Stimulated activated memory B cell treated with anti-CD40 and anti-IgM and Interleukin-4, amounts not matched to agents 10 μg/mL and 1 μg/mL and 100 μg/mL, for 72 hours (primary cell): ENCODE data around the gene ACSL1.

Experiments
- ATAC-seq: fragments of 150-1000 bp; cut with Tn5 transposase; 2 replicates; pipeline ENCODE4 v1.10.0; 2021
- H3K27ac Mint-ChIP-seq: one replicate; pipeline ENCODE4 v1.8.0; 2022; ENCODE audit warnings: mild to moderate bottlenecking, mixed read lengths
- H3K27me3 Mint-ChIP-seq: one replicate; pipeline ENCODE4 v1.8.0; 2022; ENCODE audit warnings: mixed read lengths
- H3K36me3 Mint-ChIP-seq: one replicate; pipeline ENCODE4 v1.8.0; 2022; ENCODE audit warnings: mixed read lengths
- H3K4me1 Mint-ChIP-seq: one replicate; pipeline ENCODE4 v1.8.0; 2022; ENCODE audit warnings: mixed read lengths
- H3K4me3 Mint-ChIP-seq: one replicate; pipeline ENCODE4 v1.8.0; 2022; ENCODE audit warnings: mild to moderate bottlenecking, moderate library complexity, mixed read lengths
- H3K9me3 Mint-ChIP-seq: one replicate; pipeline ENCODE4 v1.8.0; 2022; ENCODE audit warnings: mixed read lengths

Gene ACSL1

GRCh38 chr4:184825896-184826690 is at the start of gene ACSL1:
TSS of gene ACSL1 (minus strand) at chr4:184825968. CDS start at chr4:184803514, 22,454 bp downstream.
- H3K27ac Mint-ChIP-seq = peak within 1 kb of the TSS; percentile 94
- H3K4me3 Mint-ChIP-seq = peak within 1 kb of the TSS; percentile 93
- ATAC-seq = peak; percentile 85
- no peaks in the 10 kb centered on the region for H3K9me3 Mint-ChIP-seq
- H3K36me3 Mint-ChIP-seq = peaks cover 10% of the 10 kb centered on the region
- no peaks in the 10 kb centered on the region for H3K27me3 Mint-ChIP-seq
- peaks cover 43% of the 10 kb centered on the region for H3K4me1 Mint-ChIP-seq

GRCh38 chr4:184873054-184873453 is 47.3 kb upstream of the ACSL1 start:
- no peaks in the 10 kb centered on the region for H3K36me3 Mint-ChIP-seq
- H3K9me3 Mint-ChIP-seq = no peaks in the 10 kb centered on the region
- H3K4me1 Mint-ChIP-seq = no peaks in the 10 kb centered on the region
- no peak overlapping the region for H3K4me3 Mint-ChIP-seq
- no peak overlapping the region for H3K27ac Mint-ChIP-seq
- H3K27me3 Mint-ChIP-seq = no peaks in the 10 kb centered on the region
- ATAC-seq = no peak

GRCh38 chr4:184870718-184871117 is 45.0 kb upstream of the ACSL1 start:
- ATAC-seq = no peak
- Mint-ChIP-seq H3K4me1 (no peaks in the 10 kb centered on the region), H3K27me3 (no peaks in the 10 kb centered on the region), H3K36me3 (no peaks in the 10 kb centered on the region), H3K27ac (no peak overlapping the region), H3K4me3 (no peak overlapping the region), H3K9me3 (no peaks in the 10 kb centered on the region)

GRCh38 chr4:184868623-184869022 is 42.9 kb upstream of the ACSL1 start:
- Mint-ChIP-seq H3K4me1 (peaks cover 4% of the 10 kb centered on the region), H3K4me3 (no peak overlapping the region), H3K27me3 (no peaks in the 10 kb centered on the region), H3K36me3 (no peaks in the 10 kb centered on the region), H3K9me3 (no peaks in the 10 kb centered on the region), H3K27ac (no peak overlapping the region)
- ATAC-seq = no peak

- no peak overlapping the region for H3K4me3 Mint-ChIP-seq
- H3K36me3 Mint-ChIP-seq = no peaks in the 10 kb centered on the region
- H3K27me3 Mint-ChIP-seq = no peaks in the 10 kb centered on the region
- H3K27ac Mint-ChIP-seq = no peak overlapping the region
- ATAC-seq = no peak
- H3K9me3 Mint-ChIP-seq = no peaks in the 10 kb centered on the region
- H3K4me1 Mint-ChIP-seq = peaks cover 21% of the 10 kb centered on the region
Observed at GRCh38 chr4:184863916-184864315, 38.1 kb upstream of the ACSL1 start.

GRCh38 chr4:184861047-184861446 is 35.3 kb upstream of the ACSL1 start:
- no peak overlapping the region for H3K4me3 Mint-ChIP-seq
- H3K36me3 Mint-ChIP-seq = no peaks in the 10 kb centered on the region
- H3K27ac Mint-ChIP-seq = peak overlapping the region; percentile 2
- no peak for ATAC-seq
- H3K4me1 Mint-ChIP-seq = peaks cover 40% of the 10 kb centered on the region
- H3K9me3 Mint-ChIP-seq = no peaks in the 10 kb centered on the region
- no peaks in the 10 kb centered on the region for H3K27me3 Mint-ChIP-seq

GRCh38 chr4:184860018-184860779 is 34.4 kb upstream of the ACSL1 start:
- no peak for ATAC-seq
- H3K4me3 Mint-ChIP-seq = no peak overlapping the region
- no peaks in the 10 kb centered on the region for H3K36me3 Mint-ChIP-seq
- H3K4me1 Mint-ChIP-seq = peaks cover 40% of the 10 kb centered on the region
- no peaks in the 10 kb centered on the region for H3K27me3 Mint-ChIP-seq
- peak overlapping the region; percentile 2 for H3K27ac Mint-ChIP-seq
- H3K9me3 Mint-ChIP-seq = no peaks in the 10 kb centered on the region

GRCh38 chr4:184857441-184858121 is 31.8 kb upstream of the ACSL1 start:
- Mint-ChIP-seq H3K27ac (peak overlapping the region; percentile 60), H3K4me1 (peaks cover 35% of the 10 kb centered on the region), H3K27me3 (no peaks in the 10 kb centered on the region), H3K4me3 (no peak overlapping the region), H3K9me3 (no peaks in the 10 kb centered on the region), H3K36me3 (no peaks in the 10 kb centered on the region)
- no peak for ATAC-seq

GRCh38 chr4:184856277-184856609 is 30.5 kb upstream of the ACSL1 start:
- H3K36me3 Mint-ChIP-seq = no peaks in the 10 kb centered on the region
- H3K27me3 Mint-ChIP-seq = no peaks in the 10 kb centered on the region
- H3K9me3 Mint-ChIP-seq = no peaks in the 10 kb centered on the region
- H3K4me1 Mint-ChIP-seq = peaks cover 34% of the 10 kb centered on the region
- peak overlapping the region; percentile 24 for H3K4me3 Mint-ChIP-seq
- H3K27ac Mint-ChIP-seq = no peak overlapping the region
- ATAC-seq = peak; percentile 83

GRCh38 chr4:184854673-184855072 is 28.9 kb upstream of the ACSL1 start:
- Mint-ChIP-seq H3K36me3 (no peaks in the 10 kb centered on the region), H3K27ac (no peak overlapping the region), H3K27me3 (no peaks in the 10 kb centered on the region), H3K4me1 (peaks cover 20% of the 10 kb centered on the region), H3K4me3 (peak overlapping the region; percentile 64), H3K9me3 (no peaks in the 10 kb centered on the region)
- peak; percentile 59 for ATAC-seq

GRCh38 chr4:184853436-184853835 is 27.7 kb upstream of the ACSL1 start:
- Mint-ChIP-seq H3K9me3 (no peaks in the 10 kb centered on the region), H3K4me1 (peaks cover 31% of the 10 kb centered on the region), H3K36me3 (no peaks in the 10 kb centered on the region), H3K27ac (no peak overlapping the region), H3K27me3 (no peaks in the 10 kb centered on the region), H3K4me3 (no peak overlapping the region)
- no peak for ATAC-seq

- H3K4me1 Mint-ChIP-seq = peaks cover 27% of the 10 kb centered on the region
- no peak overlapping the region for H3K27ac Mint-ChIP-seq
- no peaks in the 10 kb centered on the region for H3K9me3 Mint-ChIP-seq
- H3K27me3 Mint-ChIP-seq = no peaks in the 10 kb centered on the region
- no peaks in the 10 kb centered on the region for H3K36me3 Mint-ChIP-seq
- H3K4me3 Mint-ChIP-seq = no peak overlapping the region
- ATAC-seq = no peak
Observed at GRCh38 chr4:184851886-184852285, 26.1 kb upstream of the ACSL1 start.

- Mint-ChIP-seq H3K36me3 (no peaks in the 10 kb centered on the region), H3K27me3 (no peaks in the 10 kb centered on the region), H3K4me1 (peaks cover 20% of the 10 kb centered on the region), H3K4me3 (no peak overlapping the region), H3K9me3 (no peaks in the 10 kb centered on the region), H3K27ac (no peak overlapping the region)
- ATAC-seq = peak; percentile 88
Observed at GRCh38 chr4:184851200-184851541, 25.4 kb upstream of the ACSL1 start.

GRCh38 chr4:184850431-184851199 is 24.8 kb upstream of the ACSL1 start:
- H3K27ac Mint-ChIP-seq = no peak overlapping the region
- H3K36me3 Mint-ChIP-seq = no peaks in the 10 kb centered on the region
- no peaks in the 10 kb centered on the region for H3K27me3 Mint-ChIP-seq
- H3K9me3 Mint-ChIP-seq = no peaks in the 10 kb centered on the region
- ATAC-seq = peak; percentile 76
- peaks cover 19% of the 10 kb centered on the region for H3K4me1 Mint-ChIP-seq
- peak overlapping the region; percentile 31 for H3K4me3 Mint-ChIP-seq

GRCh38 chr4:184850018-184850417 is 24.2 kb upstream of the ACSL1 start:
- Mint-ChIP-seq H3K27me3 (no peaks in the 10 kb centered on the region), H3K4me3 (peak overlapping the region; percentile 31), H3K36me3 (no peaks in the 10 kb centered on the region), H3K4me1 (peaks cover 19% of the 10 kb centered on the region), H3K27ac (no peak overlapping the region), H3K9me3 (no peaks in the 10 kb centered on the region)
- no peak for ATAC-seq
